Activated CD8-positive, alpha-beta memory T cell treated with anti-CD3 and anti-CD28 coated beads, Interleukin-2, amount 50 U/mL, for 24 hours (primary cell): ENCODE measurements around the gene PARD3B.
"Not testable (repeated sequence)": the region's sequence is repeated elsewhere in the genome, so short reads cannot be mapped to it uniquely, and the experiment has no call there.

ENCODE experiments used
- DNase-seq: peaks from one replicate; pipeline ENCODE4 v3.0.0-alpha.2; 2020; ENCODE audit errors: extremely low read depth

The PARD3B gene

GRCh38 chr2:205193836-205194228 is 648.6 kb downstream of the PARD3B start:
- no peak for DNase-seq

GRCh38 chr2:205197468-205198139 is 652.3 kb downstream of the PARD3B start:
- DNase-seq, result no peak

GRCh38 chr2:205198140-205198525 is 652.9 kb downstream of the PARD3B start:
- no peak for DNase-seq

GRCh38 chr2:205199165-205199850 is 654.0 kb downstream of the PARD3B start:
- DNase-seq, result no peak

GRCh38 chr2:205210494-205210893 is 665.2 kb downstream of the PARD3B start:
- DNase-seq, result no peak

- no peak for DNase-seq
These were observed 667.1 kb downstream of the PARD3B start for GRCh38 chr2:205212357-205212756.

- no peak for DNase-seq
These were observed 670.8 kb downstream of the PARD3B start for GRCh38 chr2:205216092-205216491.

GRCh38 chr2:205216580-205216979 is 671.3 kb downstream of the PARD3B start:
- no peak for DNase-seq

- no peak for DNase-seq
These were observed 671.7 kb downstream of the PARD3B start for GRCh38 chr2:205217004-205217403.

GRCh38 chr2:205218056-205218455 is 672.8 kb downstream of the PARD3B start:
- DNase-seq, result no peak

- not testable (repeated sequence) for DNase-seq
These were observed 673.5 kb downstream of the PARD3B start for GRCh38 chr2:205218816-205219215.

GRCh38 chr2:205220559-205220958 is 675.3 kb downstream of the PARD3B start:
- DNase-seq, result no peak

GRCh38 chr2:205232086-205232485 is 686.8 kb downstream of the PARD3B start:
- no peak for DNase-seq

- no peak for DNase-seq
These were observed 690.2 kb downstream of the PARD3B start for GRCh38 chr2:205235434-205235833.

GRCh38 chr2:205237524-205237923 is 692.2 kb downstream of the PARD3B start:
- no peak for DNase-seq

- no peak for DNase-seq
These were observed 699.7 kb downstream of the PARD3B start for GRCh38 chr2:205245001-205245400.

GRCh38 chr2:205245652-205246051 is 700.4 kb downstream of the PARD3B start:
- DNase-seq, result no peak

GRCh38 chr2:205259121-205259520 is 713.8 kb downstream of the PARD3B start:
- DNase-seq, result no peak

- DNase-seq, result no peak
These were observed 716.3 kb downstream of the PARD3B start for GRCh38 chr2:205261516-205262020.

GRCh38 chr2:205267323-205267722 is 722.0 kb downstream of the PARD3B start:
- no peak for DNase-seq

- DNase-seq, result no peak
These were observed 725.4 kb downstream of the PARD3B start for GRCh38 chr2:205270689-205271088.

GRCh38 chr2:205273148-205273547 is 727.9 kb downstream of the PARD3B start:
- no peak for DNase-seq

GRCh38 chr2:205273627-205274026 is 728.4 kb downstream of the PARD3B start:
- no peak for DNase-seq
